ENCODE results near the gene HELZ.

Gene HELZ

GRCh38 chr17:67063141-67063540 is 181.9 kb downstream of the HELZ start:
- Histone ChIP-seq H3K4me1 (ENCODE audit: control insufficient read depth, insufficient read depth, low read length, unreplicated experiment) (no peaks in the 10 kb centered on the region), H3K4me3 (ENCODE audit: low read depth, low read length) (no peak overlapping the region), H3K27ac (ENCODE audit: low read depth, low read length) (no peak overlapping the region), H3K36me3 (ENCODE audit: insufficient read depth, low read length) (no peaks in the 10 kb centered on the region), H3K79me2 (ENCODE audit: control insufficient read depth, insufficient read depth, low read length, unreplicated experiment) (no peaks in the 10 kb centered on the region), H2AFZ (ENCODE audit: low read length, unreplicated experiment) (no peak overlapping the region), H3K27me3 (ENCODE audit: insufficient read depth, low read length) (no peaks in the 10 kb centered on the region)

GRCh38 chr17:67059372-67059771 is 185.6 kb downstream of the HELZ start:
- Histone ChIP-seq H3K27ac (ENCODE audit: low read depth, low read length) (no peak overlapping the region), H3K79me2 (ENCODE audit: control insufficient read depth, insufficient read depth, low read length, unreplicated experiment) (no peaks in the 10 kb centered on the region), H3K4me3 (ENCODE audit: low read depth, low read length) (no peak overlapping the region), H3K27me3 (ENCODE audit: insufficient read depth, low read length) (no peaks in the 10 kb centered on the region), H3K36me3 (ENCODE audit: insufficient read depth, low read length) (no peaks in the 10 kb centered on the region), H3K4me1 (ENCODE audit: control insufficient read depth, insufficient read depth, low read length, unreplicated experiment) (no peaks in the 10 kb centered on the region), H2AFZ (ENCODE audit: low read length, unreplicated experiment) (no peak overlapping the region)

- no peak overlapping the region for H3K27ac ChIP-seq (ENCODE audit: low read depth, low read length)
- no peaks in the 10 kb centered on the region for H3K4me1 ChIP-seq (ENCODE audit: control insufficient read depth, insufficient read depth, low read length, unreplicated experiment)
- H2AFZ ChIP-seq (ENCODE audit: low read length, unreplicated experiment): no peak overlapping the region
- H3K79me2 ChIP-seq (ENCODE audit: control insufficient read depth, insufficient read depth, low read length, unreplicated experiment): no peaks in the 10 kb centered on the region
- H3K4me3 ChIP-seq (ENCODE audit: low read depth, low read length): no peak overlapping the region
- no peaks in the 10 kb centered on the region for H3K27me3 ChIP-seq (ENCODE audit: insufficient read depth, low read length)
- H3K36me3 ChIP-seq (ENCODE audit: insufficient read depth, low read length): no peaks in the 10 kb centered on the region
Observed at GRCh38 chr17:67058036-67058435, 187.0 kb downstream of the HELZ start.

GRCh38 chr17:67056746-67057490 is 188.1 kb downstream of the HELZ start:
- no peaks in the 10 kb centered on the region for H3K4me1 ChIP-seq (ENCODE audit: control insufficient read depth, insufficient read depth, low read length, unreplicated experiment)
- no peak overlapping the region for H2AFZ ChIP-seq (ENCODE audit: low read length, unreplicated experiment)
- no peaks in the 10 kb centered on the region for H3K36me3 ChIP-seq (ENCODE audit: insufficient read depth, low read length)
- no peaks in the 10 kb centered on the region for H3K79me2 ChIP-seq (ENCODE audit: control insufficient read depth, insufficient read depth, low read length, unreplicated experiment)
- no peak overlapping the region for H3K4me3 ChIP-seq (ENCODE audit: low read depth, low read length)
- H3K27ac ChIP-seq (ENCODE audit: low read depth, low read length): no peak overlapping the region
- H3K27me3 ChIP-seq (ENCODE audit: insufficient read depth, low read length): peaks cover 5% of the 10 kb centered on the region; the same call in 1 of the 2 replicates

- Histone ChIP-seq H3K27me3 (ENCODE audit: insufficient read depth, low read length) (peaks cover 5% of the 10 kb centered on the region; the same call in 1 of the 2 replicates), H3K4me3 (ENCODE audit: low read depth, low read length) (no peak overlapping the region), H3K36me3 (ENCODE audit: insufficient read depth, low read length) (no peaks in the 10 kb centered on the region), H3K27ac (ENCODE audit: low read depth, low read length) (no peak overlapping the region), H3K79me2 (ENCODE audit: control insufficient read depth, insufficient read depth, low read length, unreplicated experiment) (no peaks in the 10 kb centered on the region), H3K4me1 (ENCODE audit: control insufficient read depth, insufficient read depth, low read length, unreplicated experiment) (no peaks in the 10 kb centered on the region), H2AFZ (ENCODE audit: low read length, unreplicated experiment) (no peak overlapping the region)
Observed at GRCh38 chr17:67055811-67056745, 188.9 kb downstream of the HELZ start.

- H3K79me2 ChIP-seq (ENCODE audit: control insufficient read depth, insufficient read depth, low read length, unreplicated experiment): no peaks in the 10 kb centered on the region
- H3K27me3 ChIP-seq (ENCODE audit: insufficient read depth, low read length): peaks cover 8% of the 10 kb centered on the region; the same call in 1 of the 2 replicates
- no peak overlapping the region for H3K4me3 ChIP-seq (ENCODE audit: low read depth, low read length)
- no peak overlapping the region for H2AFZ ChIP-seq (ENCODE audit: low read length, unreplicated experiment)
- H3K4me1 ChIP-seq (ENCODE audit: control insufficient read depth, insufficient read depth, low read length, unreplicated experiment): no peaks in the 10 kb centered on the region
- H3K36me3 ChIP-seq (ENCODE audit: insufficient read depth, low read length): no peaks in the 10 kb centered on the region
- no peak overlapping the region for H3K27ac ChIP-seq (ENCODE audit: low read depth, low read length)
Observed at GRCh38 chr17:67055041-67055443, 190.0 kb downstream of the HELZ start.

GRCh38 chr17:67054608-67055007 is 190.4 kb downstream of the HELZ start:
- peaks cover 12% of the 10 kb centered on the region; the same call in 1 of the 2 replicates for H3K27me3 ChIP-seq (ENCODE audit: insufficient read depth, low read length)
- no peak overlapping the region for H3K4me3 ChIP-seq (ENCODE audit: low read depth, low read length)
- H3K27ac ChIP-seq (ENCODE audit: low read depth, low read length): no peak overlapping the region
- no peak overlapping the region for H2AFZ ChIP-seq (ENCODE audit: low read length, unreplicated experiment)
- H3K79me2 ChIP-seq (ENCODE audit: control insufficient read depth, insufficient read depth, low read length, unreplicated experiment): no peaks in the 10 kb centered on the region
- H3K4me1 ChIP-seq (ENCODE audit: control insufficient read depth, insufficient read depth, low read length, unreplicated experiment): no peaks in the 10 kb centered on the region
- H3K36me3 ChIP-seq (ENCODE audit: insufficient read depth, low read length): no peaks in the 10 kb centered on the region

GRCh38 chr17:67054011-67054591 is 190.9 kb downstream of the HELZ start:
- Histone ChIP-seq H3K27ac (ENCODE audit: low read depth, low read length) (no peak overlapping the region), H3K27me3 (ENCODE audit: insufficient read depth, low read length) (peaks cover 17% of the 10 kb centered on the region), H2AFZ (ENCODE audit: low read length, unreplicated experiment) (no peak overlapping the region), H3K4me1 (ENCODE audit: control insufficient read depth, insufficient read depth, low read length, unreplicated experiment) (no peaks in the 10 kb centered on the region), H3K4me3 (ENCODE audit: low read depth, low read length) (no peak overlapping the region), H3K36me3 (ENCODE audit: insufficient read depth, low read length) (no peaks in the 10 kb centered on the region), H3K79me2 (ENCODE audit: control insufficient read depth, insufficient read depth, low read length, unreplicated experiment) (no peaks in the 10 kb centered on the region)

- no peaks in the 10 kb centered on the region for H3K36me3 ChIP-seq (ENCODE audit: insufficient read depth, low read length)
- no peak overlapping the region for H2AFZ ChIP-seq (ENCODE audit: low read length, unreplicated experiment)
- no peaks in the 10 kb centered on the region for H3K4me1 ChIP-seq (ENCODE audit: control insufficient read depth, insufficient read depth, low read length, unreplicated experiment)
- H3K79me2 ChIP-seq (ENCODE audit: control insufficient read depth, insufficient read depth, low read length, unreplicated experiment): no peaks in the 10 kb centered on the region
- no peak overlapping the region for H3K4me3 ChIP-seq (ENCODE audit: low read depth, low read length)
- peaks cover 23% of the 10 kb centered on the region for H3K27me3 ChIP-seq (ENCODE audit: insufficient read depth, low read length)
- no peak overlapping the region for H3K27ac ChIP-seq (ENCODE audit: low read depth, low read length)
Observed at GRCh38 chr17:67053438-67054000, 191.5 kb downstream of the HELZ start.

- Histone ChIP-seq H3K27me3 (ENCODE audit: insufficient read depth, low read length) (peaks cover 24% of the 10 kb centered on the region), H3K27ac (ENCODE audit: low read depth, low read length) (no peak overlapping the region), H3K36me3 (ENCODE audit: insufficient read depth, low read length) (no peaks in the 10 kb centered on the region), H2AFZ (ENCODE audit: low read length, unreplicated experiment) (no peak overlapping the region), H3K4me1 (ENCODE audit: control insufficient read depth, insufficient read depth, low read length, unreplicated experiment) (no peaks in the 10 kb centered on the region), H3K79me2 (ENCODE audit: control insufficient read depth, insufficient read depth, low read length, unreplicated experiment) (no peaks in the 10 kb centered on the region), H3K4me3 (ENCODE audit: low read depth, low read length) (no peak overlapping the region)
Observed at GRCh38 chr17:67052720-67053437, 192.1 kb downstream of the HELZ start.
